Fibroblast of skin of abdomen (primary cell): ENCODE measurements around the gene SPINT2.

ENCODE experiments used
- DNase-seq: peaks from one replicate; pipeline ENCODE4 v3.0.0-alpha.2; 2013

SPINT2 gene

DNA sequence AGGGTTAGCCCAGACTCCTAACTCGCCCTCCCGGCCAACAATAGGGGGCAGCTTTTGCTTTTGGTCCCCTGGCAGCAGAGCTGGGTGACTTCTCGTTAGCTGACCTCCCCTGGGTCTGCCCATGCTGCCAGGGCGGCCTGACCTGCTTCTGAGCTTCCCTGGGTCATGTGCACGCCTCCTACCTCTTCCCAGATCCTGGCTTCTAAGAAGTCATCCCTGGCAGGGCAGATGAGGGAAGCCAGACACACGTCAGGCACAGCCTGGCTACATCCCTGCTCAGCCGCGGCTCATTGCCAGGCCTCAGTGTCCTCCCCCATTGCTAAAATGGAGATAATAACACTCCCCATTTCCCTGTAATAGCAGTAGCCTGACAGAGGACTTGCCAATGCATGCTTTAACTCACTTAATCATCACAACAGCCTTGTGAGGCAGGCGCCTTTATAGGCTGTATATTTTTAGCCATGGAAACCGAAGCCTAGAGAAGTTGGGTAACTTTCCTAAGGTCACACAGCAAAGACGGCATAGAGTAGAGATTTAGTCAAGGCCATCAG lies 57.3 kb downstream of the SPINT2 start:
- DNase-seq = no peak

GRCh38 chr19:38323291-38323690 lies 58.9 kb downstream of the SPINT2 start:
- no peak for DNase-seq

- DNase-seq = no peak
Observed at GRCh38 chr19:38324431-38324830, 60.1 kb downstream of the SPINT2 start.

- no peak for DNase-seq
Observed at GRCh38 chr19:38326591-38326990, 62.2 kb downstream of the SPINT2 start.

GRCh38 chr19:38329651-38330050 lies 65.3 kb downstream of the SPINT2 start:
- no peak for DNase-seq

GRCh38 chr19:38331728-38332127 lies 67.4 kb downstream of the SPINT2 start:
- DNase-seq = no peak

GRCh38 chr19:38333245-38333644 lies 68.9 kb downstream of the SPINT2 start:
- DNase-seq = no peak

DNA sequence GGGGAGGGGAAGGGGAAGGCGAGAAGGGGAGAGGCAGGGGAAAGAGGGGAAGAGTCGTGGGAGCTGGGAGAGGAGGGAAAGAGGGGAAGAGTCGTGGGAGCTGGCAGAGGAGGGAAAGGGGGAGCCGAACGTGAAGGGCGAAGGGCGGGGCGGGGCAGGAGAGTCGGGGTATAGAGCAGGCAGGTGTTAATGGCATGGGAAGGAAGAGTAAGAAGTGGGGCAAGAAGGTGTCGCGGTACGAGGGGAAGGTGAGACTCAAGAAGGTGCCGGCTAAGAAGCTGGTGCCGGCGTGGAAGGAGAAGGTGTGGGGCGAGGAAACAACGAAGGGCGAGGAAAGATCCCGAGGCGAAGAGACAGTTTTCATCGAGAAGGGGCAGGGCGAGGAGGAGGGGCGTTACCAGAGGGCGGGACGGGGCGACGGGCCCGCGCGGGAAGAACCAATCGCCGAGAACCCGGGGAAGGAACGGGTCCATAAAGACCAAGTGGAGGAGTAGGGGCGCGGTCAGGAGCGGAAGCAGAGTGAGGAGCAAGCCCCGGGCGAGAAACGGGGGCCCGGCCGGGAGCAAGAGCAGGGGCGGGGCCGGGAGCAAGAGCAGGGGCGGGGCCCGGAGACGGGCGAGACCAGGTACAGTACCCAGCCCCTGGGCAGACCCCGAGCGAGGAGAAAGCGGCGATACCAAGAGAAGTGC lies 71.7 kb downstream of the SPINT2 start:
- peak; percentile 94 for DNase-seq

DNA sequence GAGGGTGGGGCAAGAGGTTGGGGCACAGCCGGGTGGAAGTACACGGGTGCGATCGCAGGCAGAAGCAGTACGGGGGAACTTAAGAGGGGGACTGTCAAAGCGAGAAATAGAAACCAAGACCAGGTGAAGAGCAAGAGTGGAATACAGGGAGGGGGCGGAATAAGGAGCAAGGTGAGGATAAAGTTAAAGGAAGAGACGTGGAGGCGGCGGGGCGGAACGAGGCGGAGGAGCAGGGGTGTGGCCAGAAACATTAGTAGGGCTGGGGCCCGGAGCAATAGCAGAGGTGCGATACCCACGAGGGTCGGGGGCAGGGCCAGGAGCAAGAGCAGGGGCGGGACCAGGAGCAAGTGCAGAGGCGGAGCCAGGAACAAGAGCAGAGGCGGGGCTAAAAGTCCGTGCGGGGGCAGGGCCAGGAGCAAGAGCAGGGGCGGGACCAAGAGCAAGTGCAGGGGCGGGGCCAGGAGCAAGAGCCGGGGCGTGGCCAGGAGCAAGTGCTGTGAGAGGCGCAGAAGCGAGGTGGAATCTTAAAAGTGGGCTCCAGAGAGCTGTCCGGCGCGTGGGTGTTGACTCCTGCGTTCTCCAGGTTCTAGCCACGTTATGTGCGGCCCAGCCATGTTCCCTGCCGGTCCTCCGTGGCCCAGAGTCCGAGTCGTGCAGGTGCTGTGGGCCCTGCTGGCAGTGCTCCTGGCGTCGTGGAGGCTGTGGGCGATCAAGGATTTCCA lies 72.4 kb downstream of the SPINT2 start:
- peak; percentile 78 for DNase-seq

DNA sequence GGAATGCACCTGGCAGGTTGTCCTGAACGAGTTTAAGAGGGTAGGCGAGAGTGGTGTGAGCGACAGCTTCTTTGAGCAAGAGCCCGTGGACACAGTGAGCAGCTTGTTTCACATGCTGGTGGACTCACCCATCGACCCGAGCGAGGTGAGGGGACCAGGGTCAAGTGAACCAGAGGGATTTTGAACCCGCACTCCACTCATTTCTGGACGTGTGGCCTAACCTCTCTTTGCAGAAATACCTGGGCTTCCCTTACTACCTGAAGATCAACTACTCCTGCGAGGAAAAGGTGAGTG lies 72.9 kb downstream of the SPINT2 start:
- DNase-seq = no peak

DNA sequence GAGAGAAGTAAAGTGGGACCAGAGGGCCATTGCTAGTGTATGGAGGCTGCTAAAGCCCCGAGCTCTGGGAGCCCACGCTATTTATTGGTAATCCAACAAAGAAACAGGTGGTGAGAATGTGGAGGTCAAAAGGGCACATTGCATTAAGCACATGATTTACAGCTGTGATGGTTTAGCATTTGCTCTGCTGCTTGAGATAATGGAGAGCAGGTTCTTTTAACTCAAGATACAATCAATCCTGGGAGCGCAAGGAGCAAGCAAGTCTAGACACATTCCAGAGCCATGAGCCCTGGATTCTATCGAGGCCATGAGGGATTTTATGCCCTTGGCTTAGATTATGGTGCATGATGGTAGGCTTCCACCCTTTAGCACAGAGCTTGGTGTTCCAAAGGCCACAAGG lies 74.6 kb downstream of the SPINT2 start:
- DNase-seq = peak; percentile 41

GRCh38 chr19:38340927-38341326 lies 76.6 kb downstream of the SPINT2 start:
- DNase-seq = no peak
